Measurements from ENCODE around the gene OR51V1. TPM values are rescaled to one million over a fixed set of nuclear protein-coding genes. Genes with fewer than 3 reads are reported as not detected.

OR51V1 gene
- total and polyA plus RNA-seq, 2 of the 13 experiments (the other 11 are each of a cell fraction or from before 2014, with no cell fraction given) = not detected

- POLR2A ChIA-PET = no interaction called here
- in situ Hi-C loops (cut with HindIII; ENCODE audit: extremely low pct_ligation_motif_present, low pct_unique_long_range_greater_than_20kb) (no loop called here), intact Hi-C loops (cut with micrococcal nuclease; ENCODE audit: unreplicated experiment) (no loop called here)
- DNase-seq (ENCODE audit: low spot score) (no peak), FAIRE-seq (no peak), ATAC-seq (no peak)
- BruUV-seq (replicated peaks) = no TSS peak
- CTCF ChIA-PET (ENCODE audit: low intra/inter-chr PET ratio, low total read pairs) = no interaction called here
- Histone ChIP-seq H2AFZ (ENCODE audit: low read length) (no peak overlapping the region), H3K9ac (ENCODE audit: insufficient read depth, low read depth, low read length) (no peak overlapping the region), H3K4me2 (ENCODE audit: low read depth, low read length) (no peak overlapping the region), H3K4me1 (ENCODE audit: insufficient read depth, low read length) (no peaks in the 10 kb centered on the region), H3K27me3 (ENCODE audit: control insufficient read depth in 1 of 2, insufficient read depth in 2 of 2, low read length in 2 of 2) (peaks cover 0 to 5% of the 10 kb centered on the region in 2 experiments; a peak in 1 of 5 replicates), H3K4me3 (replicated peaks in 1 of 3; ENCODE audit: insufficient read depth in 1 of 3, low read depth in 2 of 3, low read length in 3 of 3) (no peak overlapping the region), H4K20me1 (ENCODE audit: insufficient read depth, low read length) (no peaks in the 10 kb centered on the region), H3K27ac (ENCODE audit: extremely low read length, insufficient read depth, low read length) (no peak overlapping the region), H3K36me3 (replicated peaks in 1 of 2; ENCODE audit: control insufficient read depth in 1 of 2, insufficient read depth in 2 of 2, low read length in 2 of 2) (no peaks in the 10 kb centered on the region), H3K9me3 (ENCODE audit: low read length) (no peaks in the 10 kb centered on the region), H3K79me2 (ENCODE audit: insufficient read depth, low read length) (no peaks in the 10 kb centered on the region)
- WGBS (ENCODE audit: low lambda C conversion rate) = 0% methylated on average over 3 of the region's 3 CpGs
- no peak for TF ChIP-seq CENPBD1 (CRISPR knock-in tag; IDR thresholded peaks at IDR 0.05; ENCODE audit: borderline replicate concordance, low read depth)
- no peak for TF ChIP-seq KDM1A (CRISPR knock-in tag; IDR thresholded peaks at IDR 0.05)
- no peak for TF ChIP-seq SETDB1 (CRISPR knock-in tag; IDR thresholded peaks at IDR 0.05; ENCODE audit: borderline replicate concordance)
- no peak for TF ChIP-seq ZNF253 (CRISPR knock-in tag; IDR thresholded peaks at IDR 0.05; ENCODE audit: borderline replicate concordance)
- TF ChIP-seq CHCHD3 (CRISPR knock-in tag; IDR thresholded peaks at IDR 0.05) = no peak
- no peak for TF ChIP-seq MAZ (IDR thresholded peaks at IDR 0.05; ENCODE audit: borderline replicate concordance, low read depth, low read length)
- no peak for TF ChIP-seq MAZ (CRISPR knock-in tag; IDR thresholded peaks at IDR 0.05; ENCODE audit: low read depth)
- TF ChIP-seq HOXD1 (CRISPR knock-in tag; IDR thresholded peaks at IDR 0.05) = no peak
- no peak for TF ChIP-seq NFATC3 (CRISPR knock-in tag; IDR thresholded peaks at IDR 0.05)
- no peak for TF ChIP-seq ZNF343 (CRISPR knock-in tag; IDR thresholded peaks at IDR 0.05)
- TF ChIP-seq SPEN (CRISPR knock-in tag; IDR thresholded peaks at IDR 0.05; ENCODE audit: low read depth) = no peak
- no peak for TF ChIP-seq SOX6 (IDR thresholded peaks at IDR 0.05)
- TF ChIP-seq SOX6 (CRISPR knock-in tag; IDR thresholded peaks at IDR 0.05) = no peak
- no peak for TF ChIP-seq TFDP1 (CRISPR knock-in tag; IDR thresholded peaks at IDR 0.05; ENCODE audit: borderline replicate concordance)
- TF ChIP-seq BHLHE40 (IDR thresholded peaks at IDR 0.05; ENCODE audit: low read length) = no peak
- no peak for TF ChIP-seq ZNF749 (CRISPR knock-in tag; IDR thresholded peaks at IDR 0.05; ENCODE audit: borderline replicate concordance)
- no peak for TF ChIP-seq ZNF800 (CRISPR knock-in tag; IDR thresholded peaks at IDR 0.05)
- no peak for TF ChIP-seq RBAK (CRISPR knock-in tag; IDR thresholded peaks at IDR 0.05)
- TF ChIP-seq TFAP4 (IDR thresholded peaks at IDR 0.05; ENCODE audit: borderline replicate concordance, low read depth) = no peak
- TF ChIP-seq KLF6 (CRISPR knock-in tag; IDR thresholded peaks at IDR 0.05) = no peak
- no peak for TF ChIP-seq ZNF256 (CRISPR knock-in tag; conservative IDR thresholded peaks at IDR 0.05)
Observed at GRCh38 chr11:5241458-5241857, 41.0 kb upstream of the OR51V1 start.

Measured in HepG2 (cell line).